LNCAP (cell line): ENCODE results near the gene SARS1.

ENCODE experiments used
- TF ChIP-seq, protein P1 (sequence below): fragments of 450-650 bp; IDR thresholded peaks from 2 replicates; pipeline ENCODE4 v1.5.1; 2017; ENCODE audit warnings: mild to moderate bottlenecking

SARS1 gene, protein sequence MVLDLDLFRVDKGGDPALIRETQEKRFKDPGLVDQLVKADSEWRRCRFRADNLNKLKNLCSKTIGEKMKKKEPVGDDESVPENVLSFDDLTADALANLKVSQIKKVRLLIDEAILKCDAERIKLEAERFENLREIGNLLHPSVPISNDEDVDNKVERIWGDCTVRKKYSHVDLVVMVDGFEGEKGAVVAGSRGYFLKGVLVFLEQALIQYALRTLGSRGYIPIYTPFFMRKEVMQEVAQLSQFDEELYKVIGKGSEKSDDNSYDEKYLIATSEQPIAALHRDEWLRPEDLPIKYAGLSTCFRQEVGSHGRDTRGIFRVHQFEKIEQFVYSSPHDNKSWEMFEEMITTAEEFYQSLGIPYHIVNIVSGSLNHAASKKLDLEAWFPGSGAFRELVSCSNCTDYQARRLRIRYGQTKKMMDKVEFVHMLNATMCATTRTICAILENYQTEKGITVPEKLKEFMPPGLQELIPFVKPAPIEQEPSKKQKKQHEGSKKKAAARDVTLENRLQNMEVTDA

DNA sequence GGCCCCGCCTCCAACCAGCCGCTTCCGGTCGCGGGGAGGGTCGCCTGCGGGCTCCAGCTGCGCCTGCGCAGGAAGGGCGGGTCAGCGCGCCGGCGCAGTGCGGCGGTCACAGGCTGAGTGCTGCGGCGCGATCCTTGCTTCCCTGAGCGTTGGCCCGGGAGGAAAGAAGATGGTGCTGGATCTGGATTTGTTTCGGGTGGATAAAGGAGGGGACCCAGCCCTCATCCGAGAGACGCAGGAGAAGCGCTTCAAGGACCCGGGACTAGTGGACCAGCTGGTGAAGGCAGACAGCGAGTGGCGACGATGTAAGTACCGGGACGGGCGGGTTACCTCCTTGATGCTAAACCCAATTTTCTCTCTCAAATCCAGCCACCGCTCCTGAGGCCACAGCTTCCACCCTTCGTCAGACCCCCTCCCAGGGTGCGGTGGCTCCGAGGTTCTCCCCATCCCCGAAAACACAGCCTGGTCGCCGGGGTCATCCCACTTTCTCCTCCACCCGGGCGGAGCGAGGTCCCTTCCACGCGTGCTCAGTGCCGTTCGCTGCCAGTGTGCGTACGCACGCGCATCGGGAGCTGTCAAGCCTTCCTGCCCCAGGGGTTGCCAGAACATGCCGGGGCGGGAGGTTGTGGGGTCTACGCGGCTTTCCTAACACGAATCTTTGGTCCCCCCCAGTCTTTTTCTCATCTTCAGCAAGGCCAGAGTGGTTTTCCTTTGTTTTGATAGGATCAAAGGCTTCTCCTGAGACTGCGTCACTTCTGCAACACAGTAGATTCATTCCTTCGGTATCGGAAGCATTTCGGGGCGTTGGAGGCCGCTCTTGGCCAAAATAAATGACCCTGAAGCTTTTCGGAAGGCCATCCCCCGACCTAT is at the start of gene SARS1:
Gene SARS1, plus strand, starts transcription at position 95 of the 870 bp plus-strand sequence. Its CDS starts 75 bp downstream, at position 170.
- TF ChIP-seq, protein P1, sequence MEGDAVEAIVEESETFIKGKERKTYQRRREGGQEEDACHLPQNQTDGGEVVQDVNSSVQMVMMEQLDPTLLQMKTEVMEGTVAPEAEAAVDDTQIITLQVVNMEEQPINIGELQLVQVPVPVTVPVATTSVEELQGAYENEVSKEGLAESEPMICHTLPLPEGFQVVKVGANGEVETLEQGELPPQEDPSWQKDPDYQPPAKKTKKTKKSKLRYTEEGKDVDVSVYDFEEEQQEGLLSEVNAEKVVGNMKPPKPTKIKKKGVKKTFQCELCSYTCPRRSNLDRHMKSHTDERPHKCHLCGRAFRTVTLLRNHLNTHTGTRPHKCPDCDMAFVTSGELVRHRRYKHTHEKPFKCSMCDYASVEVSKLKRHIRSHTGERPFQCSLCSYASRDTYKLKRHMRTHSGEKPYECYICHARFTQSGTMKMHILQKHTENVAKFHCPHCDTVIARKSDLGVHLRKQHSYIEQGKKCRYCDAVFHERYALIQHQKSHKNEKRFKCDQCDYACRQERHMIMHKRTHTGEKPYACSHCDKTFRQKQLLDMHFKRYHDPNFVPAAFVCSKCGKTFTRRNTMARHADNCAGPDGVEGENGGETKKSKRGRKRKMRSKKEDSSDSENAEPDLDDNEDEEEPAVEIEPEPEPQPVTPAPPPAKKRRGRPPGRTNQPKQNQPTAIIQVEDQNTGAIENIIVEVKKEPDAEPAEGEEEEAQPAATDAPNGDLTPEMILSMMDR, result no peak

DNA sequence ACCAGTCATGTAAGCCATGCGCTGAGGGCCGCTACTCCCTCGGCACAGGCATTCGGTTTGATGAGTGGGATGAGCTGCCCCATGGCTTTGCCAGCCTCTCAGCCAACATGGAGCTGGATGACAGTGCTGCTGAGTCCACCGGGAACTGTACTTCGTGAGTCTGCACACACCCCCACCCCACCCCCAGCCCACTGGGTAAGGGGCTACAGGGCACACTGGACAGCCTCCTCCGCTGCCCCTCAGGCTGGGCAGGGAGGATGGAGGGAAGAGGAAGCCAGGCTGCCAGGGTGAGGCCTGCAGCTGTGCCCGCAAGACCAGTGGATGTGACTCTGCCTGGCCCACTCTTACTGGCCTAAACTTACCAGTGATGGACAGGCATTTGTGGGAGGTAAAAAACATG is 49.2 kb upstream of the SARS1 start:
- TF ChIP-seq, protein P1, result no peak

DNA sequence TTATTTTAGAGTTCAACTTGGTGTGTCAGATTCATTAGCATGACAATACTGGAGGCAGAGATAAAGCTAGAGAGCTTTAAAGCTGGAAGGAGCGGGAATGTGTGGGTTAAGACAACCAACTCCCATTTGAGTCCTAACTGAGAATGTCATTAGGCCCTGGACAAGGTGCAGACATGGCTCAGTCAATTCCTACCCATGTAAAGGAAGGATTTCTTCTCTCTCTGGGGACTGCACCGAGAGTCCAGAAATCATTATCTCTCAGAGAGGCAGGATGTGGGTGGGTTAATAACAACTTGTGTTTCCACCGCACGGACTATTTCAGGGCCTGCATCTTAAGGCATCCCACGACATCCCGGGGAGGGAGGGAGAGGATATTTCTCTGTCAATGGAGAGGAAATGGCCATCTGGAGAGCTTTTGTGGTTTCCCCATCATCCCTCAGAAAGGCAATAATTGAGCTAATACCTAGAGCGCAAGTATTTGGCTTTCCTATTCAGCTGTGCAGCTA is 46.7 kb upstream of the SARS1 start:
- TF ChIP-seq, protein P1, result no peak

DNA sequence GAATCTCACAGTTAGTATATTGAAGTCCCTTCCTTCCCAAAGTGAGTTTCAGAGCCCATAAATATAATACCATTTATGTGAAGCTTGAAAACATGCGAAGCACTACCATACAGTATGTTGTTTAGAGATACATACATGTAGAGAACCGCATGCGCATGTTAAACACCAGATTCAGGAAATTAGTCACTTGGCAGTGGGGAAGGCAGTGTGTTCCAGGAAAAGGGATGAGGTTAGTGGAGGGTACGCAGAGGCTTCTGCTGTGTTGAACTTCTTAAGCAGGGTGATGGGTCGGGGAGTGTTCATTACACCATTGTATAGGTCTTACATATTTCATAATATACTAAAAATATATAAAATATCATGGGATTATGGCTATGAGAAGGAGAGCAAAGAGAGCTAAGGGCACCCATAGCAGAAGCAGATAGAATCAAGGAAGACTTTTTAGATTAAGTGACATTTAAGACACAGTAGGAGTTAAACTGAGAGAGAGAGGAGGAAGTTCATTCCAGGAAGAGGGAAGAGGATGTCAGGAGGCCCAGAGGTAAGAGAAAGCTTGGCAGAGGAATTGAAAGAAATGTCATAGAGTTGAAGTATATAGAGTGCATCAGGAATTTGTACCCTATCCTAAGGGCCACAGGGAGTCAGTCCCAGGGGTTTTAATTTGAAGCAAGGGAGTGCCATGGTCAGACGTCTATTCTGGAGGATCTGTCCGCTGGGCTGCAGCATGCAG is 43.5 kb upstream of the SARS1 start:
- TF ChIP-seq, protein P1, result no peak

DNA sequence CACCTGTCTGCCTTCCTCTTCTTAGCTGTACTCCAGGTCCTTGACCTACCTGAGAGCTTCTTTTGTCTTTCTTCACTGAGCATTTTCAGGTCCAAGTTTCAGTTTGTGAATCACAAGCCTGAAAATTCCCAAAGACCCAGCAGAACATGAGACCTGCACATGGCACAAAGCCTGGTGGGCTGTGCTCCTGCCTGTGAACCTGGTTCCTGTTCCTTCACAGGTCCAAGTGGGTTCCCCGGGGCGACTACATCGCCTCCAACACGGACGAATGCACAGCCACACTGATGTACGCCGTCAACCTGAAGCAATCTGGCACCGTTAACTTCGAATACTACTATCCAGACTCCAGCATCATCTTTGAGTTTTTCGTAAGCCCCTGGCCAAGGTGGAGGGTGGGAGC is 42.1 kb upstream of the SARS1 start:
- TF ChIP-seq, protein P1, result no peak

DNA sequence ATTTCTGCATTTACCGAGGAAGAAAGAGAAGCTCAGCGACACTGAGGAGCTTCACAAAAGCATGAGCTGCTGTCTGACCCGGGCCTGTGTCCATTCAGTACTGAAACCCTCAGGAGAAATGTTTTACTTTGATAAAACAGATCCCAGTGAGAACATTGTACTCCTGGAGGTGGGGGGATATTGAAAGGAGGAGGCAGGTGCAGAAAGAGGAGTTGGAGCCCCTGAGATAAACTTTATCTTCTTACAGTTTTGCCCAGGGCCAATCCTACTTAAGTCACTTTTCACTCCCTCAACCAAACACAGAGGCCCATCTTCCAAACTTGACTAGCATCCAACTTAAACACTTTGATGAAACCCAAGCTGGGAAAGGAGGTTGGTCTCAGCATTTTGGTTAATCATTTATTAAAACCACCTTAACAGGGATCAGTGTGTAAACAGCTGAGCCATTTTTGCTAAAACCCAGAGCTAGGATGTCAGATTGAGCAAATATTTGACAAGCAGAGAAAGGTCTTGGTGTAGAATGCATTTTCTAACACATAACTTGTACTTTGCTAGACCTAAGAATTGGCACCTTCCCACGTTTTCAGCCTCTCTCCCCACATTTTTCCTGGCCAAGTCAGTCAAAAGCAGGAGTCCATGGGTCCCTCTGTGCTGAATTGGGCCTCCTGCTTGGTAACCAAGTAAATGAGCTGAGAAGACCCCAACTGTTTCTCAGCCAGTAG is 32.5 kb upstream of the SARS1 start:
- TF ChIP-seq, protein P1, result no peak
